Nephron (organoid): ENCODE measurements around the gene REV1.
"Not testable (repeated sequence)": the region's sequence is repeated elsewhere in the genome, so short reads cannot be mapped to it uniquely, and the experiment has no call there.

Experiments
- H3K27ac Mint-ChIP-seq, 3 experiments: 2 replicates each; pipeline ENCODE4 v1.8.0; 2020; ENCODE audit warnings: mixed read lengths in 3 of 3, mild to moderate bottlenecking in 2 of 3, moderate library complexity in 1 of 3
- H3K27me3 Mint-ChIP-seq: 2 replicates; pipeline ENCODE4 v1.8.0; 2021; ENCODE audit warnings: low read depth, mild to moderate bottlenecking, moderate library complexity, mixed read lengths
- H3K36me3 Mint-ChIP-seq: 2 replicates; pipeline ENCODE4 v1.8.0; 2020; ENCODE audit warnings: low read depth, mixed read lengths
- H3K4me1 Mint-ChIP-seq: 2 replicates; pipeline ENCODE4 v1.8.0; 2020; ENCODE audit warnings: mixed read lengths
- H3K4me3 Mint-ChIP-seq, 3 experiments: 2 replicates each; pipeline ENCODE4 v1.8.0; 2020; ENCODE audit warnings: mild to moderate bottlenecking in 3 of 3, mixed read lengths in 3 of 3, moderate library complexity in 2 of 3
- H3K9me3 Mint-ChIP-seq: 2 replicates; pipeline ENCODE4 v1.8.0; 2020; ENCODE audit warnings: mixed read lengths
- TF ChIP-seq, protein P1 (sequence below), 3 experiments: fragments of 200-600 bp; sonication (generic); IDR thresholded peaks; one replicate each; pipeline ENCODE4 v1.5.0; 2021; ENCODE audit warnings: antibody characterized with exemption in 3 of 3; ENCODE audit not compliant: unreplicated experiment in 3 of 3

Gene REV1

DNA sequence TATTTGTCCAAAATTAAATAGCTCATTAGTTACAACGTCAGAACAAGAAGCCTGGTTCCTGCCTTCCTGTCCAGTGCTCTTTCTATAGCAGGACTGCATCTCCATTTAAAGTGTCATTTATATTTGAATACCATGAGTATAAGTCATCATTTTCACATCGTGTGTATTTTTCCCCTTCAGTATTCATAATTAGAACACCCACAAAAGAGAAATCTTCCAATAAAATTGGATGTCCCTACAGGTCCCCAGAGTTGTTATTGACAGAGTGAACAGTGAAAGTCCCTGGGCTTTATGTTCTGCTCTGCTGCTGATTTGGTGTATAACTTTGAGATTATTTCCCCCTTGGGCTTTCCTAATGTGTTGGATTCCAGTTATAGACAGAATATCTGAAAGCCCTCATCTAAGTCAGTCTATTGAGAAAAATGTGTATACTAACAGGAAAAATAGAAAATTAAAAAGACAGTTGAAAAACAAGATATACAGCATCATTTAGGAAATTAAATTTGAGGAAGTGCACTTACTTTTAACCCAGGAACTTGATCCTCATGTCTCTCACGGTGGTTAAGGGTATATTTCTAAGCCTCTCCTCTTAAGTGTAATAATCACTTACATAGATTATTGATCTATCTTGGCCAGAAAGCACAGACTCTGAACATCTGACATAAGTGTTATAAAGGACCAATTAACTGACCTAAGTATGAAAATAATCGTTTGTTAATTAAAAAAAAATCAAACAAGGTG is 15.2 kb upstream of the REV1 start:
- Mint-ChIP-seq H3K4me1 (peaks cover 9% of the 10 kb centered on the region), H3K36me3 (no peaks in the 10 kb centered on the region), H3K9me3 (no peaks in the 10 kb centered on the region)

DNA sequence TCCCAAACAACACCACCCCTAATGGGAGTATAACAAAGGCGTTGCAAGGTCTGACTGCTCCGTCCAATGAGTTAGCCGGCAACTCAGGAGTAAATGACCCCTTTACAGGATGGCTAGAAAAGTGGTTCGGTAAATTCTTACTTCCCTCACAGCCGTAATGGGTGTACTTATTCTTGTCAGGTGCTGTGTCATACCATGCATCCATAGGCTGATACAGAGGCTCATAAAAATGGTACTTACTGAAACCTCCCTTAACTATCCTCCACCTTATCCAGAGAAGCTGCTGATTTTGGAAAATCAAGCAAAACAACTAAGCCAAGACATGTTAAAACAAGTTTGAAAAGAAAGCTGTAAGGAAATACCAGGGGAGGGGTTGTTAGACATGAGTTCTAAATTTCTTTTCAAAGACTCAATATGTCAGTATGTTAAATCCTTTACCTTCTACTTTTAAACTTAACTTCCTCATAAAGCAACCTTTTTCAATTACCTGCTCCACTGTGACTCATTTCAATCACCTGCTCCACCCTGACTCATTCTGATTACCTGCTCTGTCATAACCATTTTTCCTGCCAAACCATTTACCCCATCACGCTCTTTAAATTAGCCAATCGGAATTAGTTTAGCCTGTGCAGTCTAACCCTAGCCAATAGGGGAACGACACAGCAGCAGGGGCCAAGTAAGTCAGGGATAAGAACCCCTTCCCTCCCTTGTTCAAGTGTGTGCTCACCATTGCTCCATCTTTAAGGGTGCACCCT is 14.0 kb upstream of the REV1 start:
- not testable (repeated sequence) for H3K4me1 Mint-ChIP-seq, H3K36me3 Mint-ChIP-seq, H3K9me3 Mint-ChIP-seq

More for the DNA sequence above, 15.2 kb upstream of the REV1 start:
- TF ChIP-seq, protein P1, sequence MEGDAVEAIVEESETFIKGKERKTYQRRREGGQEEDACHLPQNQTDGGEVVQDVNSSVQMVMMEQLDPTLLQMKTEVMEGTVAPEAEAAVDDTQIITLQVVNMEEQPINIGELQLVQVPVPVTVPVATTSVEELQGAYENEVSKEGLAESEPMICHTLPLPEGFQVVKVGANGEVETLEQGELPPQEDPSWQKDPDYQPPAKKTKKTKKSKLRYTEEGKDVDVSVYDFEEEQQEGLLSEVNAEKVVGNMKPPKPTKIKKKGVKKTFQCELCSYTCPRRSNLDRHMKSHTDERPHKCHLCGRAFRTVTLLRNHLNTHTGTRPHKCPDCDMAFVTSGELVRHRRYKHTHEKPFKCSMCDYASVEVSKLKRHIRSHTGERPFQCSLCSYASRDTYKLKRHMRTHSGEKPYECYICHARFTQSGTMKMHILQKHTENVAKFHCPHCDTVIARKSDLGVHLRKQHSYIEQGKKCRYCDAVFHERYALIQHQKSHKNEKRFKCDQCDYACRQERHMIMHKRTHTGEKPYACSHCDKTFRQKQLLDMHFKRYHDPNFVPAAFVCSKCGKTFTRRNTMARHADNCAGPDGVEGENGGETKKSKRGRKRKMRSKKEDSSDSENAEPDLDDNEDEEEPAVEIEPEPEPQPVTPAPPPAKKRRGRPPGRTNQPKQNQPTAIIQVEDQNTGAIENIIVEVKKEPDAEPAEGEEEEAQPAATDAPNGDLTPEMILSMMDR (IDR thresholded peaks at IDR 0.05; ENCODE audit: unreplicated experiment in 3 of 3), result no peak
- Mint-ChIP-seq H3K27ac (no peak overlapping the region), H3K4me3 (no peak overlapping the region), H3K27me3 (peaks cover 4% of the 10 kb centered on the region)

DNA sequence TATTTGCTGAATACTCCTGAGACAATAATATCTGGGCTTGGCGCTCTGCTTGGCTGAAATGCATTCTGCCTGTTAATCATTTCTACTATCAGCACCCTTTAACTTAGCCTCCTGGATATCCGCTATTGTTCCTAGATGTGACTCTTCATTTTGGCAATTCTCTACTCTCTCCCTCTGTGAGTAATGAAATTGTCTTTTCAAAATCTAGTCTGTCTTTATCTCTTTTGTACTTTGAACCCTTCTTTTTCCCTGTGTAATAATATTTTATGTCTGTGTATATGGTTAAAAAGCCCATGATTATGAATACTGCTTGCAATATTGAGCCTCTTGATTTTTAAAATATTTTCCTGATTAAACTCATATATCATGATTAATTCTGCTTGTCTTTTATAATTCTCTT is 6.2 kb upstream of the REV1 start:
- Mint-ChIP-seq H3K27me3 (peaks cover 11% of the 10 kb centered on the region), H3K4me3 (no peak overlapping the region), H3K27ac (peak overlapping the region; percentile 8 to 53 (median 46)), H3K9me3 (no peaks in the 10 kb centered on the region), H3K36me3 (no peaks in the 10 kb centered on the region), H3K4me1 (peaks cover 23% of the 10 kb centered on the region)
- TF ChIP-seq, protein P1 (IDR thresholded peaks at IDR 0.05; ENCODE audit: unreplicated experiment in 3 of 3), result no peak

More for the DNA sequence above, 14.0 kb upstream of the REV1 start:
- H3K27ac Mint-ChIP-seq, H3K4me3 Mint-ChIP-seq, H3K27me3 Mint-ChIP-seq: not testable (repeated sequence)

DNA sequence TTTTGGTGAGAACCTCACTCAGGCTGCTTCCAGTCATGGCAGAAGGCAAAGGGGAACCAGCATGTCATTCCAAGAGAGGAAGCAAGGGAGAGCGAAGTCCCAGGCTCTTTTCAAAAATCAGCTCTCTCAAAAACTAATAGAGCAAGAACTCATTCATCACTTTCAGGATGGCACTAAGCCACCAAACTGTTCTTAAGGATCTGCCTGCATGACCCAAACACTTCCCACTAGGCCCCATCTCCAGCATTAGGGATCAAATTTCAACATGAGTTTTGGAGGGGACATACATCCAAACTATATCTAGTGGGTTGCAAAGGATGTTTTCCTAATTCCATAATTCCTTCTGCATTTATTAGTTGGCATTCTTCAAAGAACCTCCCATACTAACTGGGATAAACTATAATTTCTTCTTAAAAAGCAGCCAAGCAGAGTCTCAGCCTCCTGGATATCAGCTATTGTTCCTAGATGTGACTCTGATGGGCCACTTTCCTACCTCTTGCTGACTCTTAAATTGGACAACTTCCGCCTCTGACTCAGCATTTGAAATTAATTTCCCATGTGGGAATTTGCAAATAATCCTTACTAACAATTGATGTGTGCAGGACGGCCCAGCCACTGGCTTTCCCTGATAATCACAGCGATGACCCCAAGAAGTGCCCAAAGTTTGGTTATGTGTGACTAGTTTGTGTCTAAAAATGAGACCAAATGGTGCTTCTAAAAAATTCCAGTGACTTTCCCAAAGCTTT is 5.5 kb upstream of the REV1 start:
- peaks cover 11% of the 10 kb centered on the region for H3K27me3 Mint-ChIP-seq
- peaks cover 27% of the 10 kb centered on the region for H3K4me1 Mint-ChIP-seq
- H3K27ac Mint-ChIP-seq, result peak overlapping the region; percentile 46 to 65 (median 53)
- H3K4me3 Mint-ChIP-seq, result no peak overlapping the region
- TF ChIP-seq, protein P1 (IDR thresholded peaks at IDR 0.05; ENCODE audit: unreplicated experiment in 3 of 3), result no peak
- no peaks in the 10 kb centered on the region for H3K36me3 Mint-ChIP-seq
- no peaks in the 10 kb centered on the region for H3K9me3 Mint-ChIP-seq

DNA sequence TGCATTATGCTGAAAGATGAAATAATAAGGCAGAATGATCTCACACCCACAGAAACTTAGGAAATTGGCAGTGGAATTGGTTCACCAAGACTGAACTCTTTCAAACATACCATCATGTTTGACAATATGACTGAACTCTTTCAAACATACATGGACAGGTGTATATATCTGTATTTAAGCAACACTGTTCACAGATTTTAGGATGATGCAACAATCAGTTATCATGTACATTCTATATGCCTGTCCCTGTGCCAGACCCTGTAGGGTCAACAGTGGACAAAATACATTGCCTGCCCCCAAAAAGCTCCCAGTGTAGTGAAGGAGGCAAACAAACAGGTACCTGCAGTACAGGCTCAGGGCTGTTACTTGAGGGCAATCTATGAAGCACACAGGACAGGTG is 2.9 kb upstream of the REV1 start:
- no peaks in the 10 kb centered on the region for H3K9me3 Mint-ChIP-seq
- peaks cover 27% of the 10 kb centered on the region for H3K4me1 Mint-ChIP-seq
- TF ChIP-seq, protein P1 (IDR thresholded peaks at IDR 0.05; ENCODE audit: unreplicated experiment in 3 of 3), result no peak
- H3K36me3 Mint-ChIP-seq, result no peaks in the 10 kb centered on the region
- H3K27me3 Mint-ChIP-seq, result peaks cover 6% of the 10 kb centered on the region
- H3K4me3 Mint-ChIP-seq, result no peak overlapping the region
- H3K27ac Mint-ChIP-seq, result no peak overlapping the region
